T-cell (primary cell): ENCODE data around the gene NF2. TPM values are rescaled to one million over a fixed set of nuclear protein-coding genes. Genes with fewer than 3 reads are reported as not detected.

Experiments
- ATAC-seq, 4 experiments: fragments of 200-7000 bp in 3 of 4; fragments of 150-1000 bp in 1 of 4; cut with Tn5 transposase; replicated peaks in 1 of 4; 1 replicate in 3 of 4; 2 replicates in 1 of 4; pipeline ENCODE4 v1.10.0; 2021; ENCODE audit warnings: moderate library complexity in 3 of 4, mild to moderate bottlenecking in 2 of 4, moderate number of reproducible peaks in 1 of 4
- CTCF ChIA-PET, 2 donors: fragments of 300-600 bp; sonication (Branson Sonifier 250); formaldehyde crosslinking; loops; one replicate each; lab custom pipeline; 2022; ENCODE audit warnings: antibody characterized with exemption in 2 of 2; lab: Charles Lee
- POLR2A ChIA-PET, 2 donors: fragments of 300-600 bp; sonication (Branson Sonifier 250); formaldehyde crosslinking; loops; one replicate each; lab custom pipeline; 2022; ENCODE audit warnings: antibody characterized with exemption in 2 of 2; lab: Charles Lee
- DNase-seq, 35 experiments: peaks; one replicate each; pipeline versions ENCODE4 v3.0.0 to v3.0.0-alpha.2; 2013 to 2023
- H3K27ac ChIP-seq: one replicate; pipeline ENCODE4 v1.5.1; 2013; ENCODE audit warnings: low read length
- H3K27me3 ChIP-seq, 2 experiments: replicated peaks in 1 of 2; 1 replicate in 1 of 2; 2 replicates in 1 of 2; pipeline versions ENCODE4 v1.6.1 to v1.7.0; 2013; ENCODE audit warnings: low read length in 1 of 2, mixed read lengths in 1 of 2; ENCODE audit not compliant: control insufficient read depth in 2 of 2, insufficient read depth in 2 of 2; ENCODE audit errors: extremely low read depth in 1 of 2
- H3K36me3 ChIP-seq, 2 donors: 1 replicate in 1 of 2; 2 replicates in 1 of 2; pipeline versions ENCODE4 v1.6.1 to v1.7.0; 2013; ENCODE audit warnings: low read length in 1 of 2; ENCODE audit not compliant: control insufficient read depth in 2 of 2, insufficient read depth in 1 of 2; ENCODE audit errors: extremely low read depth in 1 of 2
- H3K4me1 ChIP-seq, 2 experiments: 1 replicate in 1 of 2; 2 replicates in 1 of 2; pipeline versions ENCODE4 v1.6.1 to v1.7.0; 2013; ENCODE audit warnings: low read length in 2 of 2, mixed read lengths in 1 of 2; ENCODE audit not compliant: insufficient read depth in 2 of 2, control insufficient read depth in 1 of 2; ENCODE audit errors: extremely low read depth in 1 of 2
- H3K4me3 ChIP-seq, 2 donors: 1 replicate in 1 of 2; 2 replicates in 1 of 2; pipeline versions ENCODE4 v1.5.1 to v1.7.0; 2013; ENCODE audit warnings: mild to moderate bottlenecking in 2 of 2, low read length in 1 of 2, moderate library complexity in 1 of 2; ENCODE audit not compliant: control insufficient read depth in 1 of 2; ENCODE audit errors: extremely low read depth in 1 of 2
- H3K9me3 ChIP-seq: 2 replicates; pipeline ENCODE4 v1.7.0; 2013
- H3K27ac Mint-ChIP-seq, 2 donors: one replicate each; pipeline ENCODE4 v1.8.0; 2020 to 2021; ENCODE audit warnings: mild to moderate bottlenecking in 2 of 2, mixed read lengths in 2 of 2
- H3K27me3 Mint-ChIP-seq, 2 donors: one replicate each; pipeline ENCODE4 v1.8.0; 2021 to 2022; ENCODE audit warnings: mixed read lengths in 2 of 2
- H3K36me3 Mint-ChIP-seq: one replicate; pipeline ENCODE4 v1.8.0; 2021; ENCODE audit warnings: mixed read lengths
- H3K4me1 Mint-ChIP-seq, 3 donors: one replicate each; pipeline ENCODE4 v1.8.0; 2020 to 2022; ENCODE audit warnings: mixed read lengths in 3 of 3, mild to moderate bottlenecking in 1 of 3
- H3K4me3 Mint-ChIP-seq, 3 donors: one replicate each; pipeline ENCODE4 v1.8.0; 2020 to 2022; ENCODE audit warnings: mild to moderate bottlenecking in 3 of 3, mixed read lengths in 3 of 3, moderate library complexity in 3 of 3
- H3K9me3 Mint-ChIP-seq, 3 donors: one replicate each; pipeline ENCODE4 v1.8.0; 2020 to 2022; ENCODE audit warnings: mixed read lengths in 3 of 3
- WGBS: methylation state at CpG from one replicate; pipeline ENCODE4 v1.1.5; 2013; ENCODE audit warnings: missing lambda C conversion rate; ENCODE audit not compliant: insufficient coverage; 5-methylcytosine and 5-hydroxymethylcytosine counted together
- total RNA-seq, 35 experiments: library from RNA in 6 of 35; stranded (reverse) in 6 of 35; fragments of 120-200 nt in 1 of 35; gene quantifications; one replicate each; pipeline versions ENCODE4 v1.2.1 to v1.2.4 and lab custom pipeline; 2013 to 2026

Gene NF2
- total RNA-seq, 5 donors from 2014 or later (not counting 1 experiment from before 2014, with no cell fraction given), result 26.1 to 33.4 (median 31.9) TPM

- Histone ChIP-seq H3K4me1 (no peaks in the 10 kb centered on the region), H3K4me3 (no peak overlapping the region), H3K9me3 (no peaks in the 10 kb centered on the region), H3K36me3 (peaks cover 5 to 65% of the 10 kb centered on the region in 2 donors), H3K27ac (no peak overlapping the region), H3K27me3 (no peaks in the 10 kb centered on the region)
- ATAC-seq (no peak), DNase-seq (no peak)
- ChIA-PET POLR2A (no interaction called here), CTCF (interaction anchor here in 1 of 2 donors (0.6 kb wide), 1 partner anchor 33 kb away, joined by 3 read pairs; no protein-coding TSS in a partner anchor)
- Mint-ChIP-seq H3K36me3 (peaks cover 40% of the 10 kb centered on the region), H3K4me3 (no peak overlapping the region), H3K9me3 (no peaks in the 10 kb centered on the region), H3K27ac (no peak overlapping the region), H3K27me3 (no peaks in the 10 kb centered on the region), H3K4me1 (no peaks in the 10 kb centered on the region)
- 82% methylated on average over 2 of the region's 8 CpGs for WGBS
Measured at GRCh38 chr22:29663180-29663821, 59.9 kb downstream of the NF2 start.

GRCh38 chr22:29665486-29665885 is 62.1 kb downstream of the NF2 start:
- POLR2A ChIA-PET, result no interaction called here
- no peaks in the 10 kb centered on the region for H3K9me3 Mint-ChIP-seq
- DNase-seq, result no peak
- WGBS, result no CpG with 5 or more reads among the region's 8 CpGs
- H3K4me1 ChIP-seq, result no peaks in the 10 kb centered on the region
- H3K27ac ChIP-seq, result no peak overlapping the region
- H3K4me3 ChIP-seq, result no peak overlapping the region
- H3K9me3 ChIP-seq, result no peaks in the 10 kb centered on the region
- no peaks in the 10 kb centered on the region for H3K27me3 ChIP-seq
- ATAC-seq, result no peak
- CTCF ChIA-PET, result interaction anchor here (0.7 kb wide), 2 partner anchors 14 to 730 kb away, joined by 3 read pairs; no protein-coding TSS in a partner anchor
- H3K36me3 ChIP-seq, result peaks cover 8 to 68% of the 10 kb centered on the region in 2 donors
- no peak overlapping the region for H3K4me3 Mint-ChIP-seq
- no peaks in the 10 kb centered on the region for H3K27me3 Mint-ChIP-seq
- H3K36me3 Mint-ChIP-seq, result peaks cover 47% of the 10 kb centered on the region
- H3K27ac Mint-ChIP-seq, result no peak overlapping the region
- no peaks in the 10 kb centered on the region for H3K4me1 Mint-ChIP-seq

- Histone ChIP-seq H3K4me3 (no peak overlapping the region), H3K36me3 (peaks cover 21 to 67% of the 10 kb centered on the region in 2 donors), H3K9me3 (no peaks in the 10 kb centered on the region), H3K27ac (no peak overlapping the region), H3K27me3 (no peaks in the 10 kb centered on the region), H3K4me1 (no peaks in the 10 kb centered on the region)
- H3K27ac Mint-ChIP-seq, result no peak overlapping the region
- ATAC-seq, result no peak
- WGBS, result 100% methylated on average over 2 of the region's 4 CpGs
- no peaks in the 10 kb centered on the region for H3K9me3 Mint-ChIP-seq
- ChIA-PET POLR2A (no interaction called here), CTCF (no interaction called here)
- H3K4me3 Mint-ChIP-seq, result no peak overlapping the region
- peaks cover 48% of the 10 kb centered on the region for H3K36me3 Mint-ChIP-seq
- no peaks in the 10 kb centered on the region for H3K4me1 Mint-ChIP-seq
- no peak for DNase-seq
- H3K27me3 Mint-ChIP-seq, result no peaks in the 10 kb centered on the region
Measured at GRCh38 chr22:29668673-29669072, 65.2 kb downstream of the NF2 start.

GRCh38 chr22:29670626-29671025 is 67.2 kb downstream of the NF2 start:
- Mint-ChIP-seq H3K27me3 (no peaks in the 10 kb centered on the region), H3K36me3 (peaks cover 48% of the 10 kb centered on the region), H3K9me3 (no peaks in the 10 kb centered on the region), H3K27ac (no peak overlapping the region), H3K4me3 (no peak overlapping the region), H3K4me1 (no peaks in the 10 kb centered on the region)
- CTCF ChIA-PET, result no interaction called here
- Histone ChIP-seq H3K36me3 (peaks cover 24 to 67% of the 10 kb centered on the region in 2 donors), H3K4me3 (no peak overlapping the region), H3K9me3 (no peaks in the 10 kb centered on the region), H3K27me3 (no peaks in the 10 kb centered on the region), H3K27ac (no peak overlapping the region), H3K4me1 (no peaks in the 10 kb centered on the region)
- DNase-seq, result no peak
- ATAC-seq, result no peak
- POLR2A ChIA-PET, result interaction anchor here in 1 of 2 donors (0.5 kb wide), 1 partner anchor 773 kb away, joined by 3 read pairs; no protein-coding TSS in a partner anchor
- WGBS, result 97% methylated on average over 3 of the region's 3 CpGs

GRCh38 chr22:29673361-29674066 is 70.1 kb downstream of the NF2 start:
- H3K4me3 Mint-ChIP-seq, result no peak overlapping the region
- ChIA-PET CTCF (interaction anchor here in 1 of 2 donors (0.6 kb wide), 1 partner anchor 37 kb away, joined by 3 read pairs; no protein-coding TSS in a partner anchor), POLR2A (no interaction called here)
- 98% methylated on average over 13 of the region's 14 CpGs for WGBS
- H3K9me3 Mint-ChIP-seq, result no peaks in the 10 kb centered on the region
- H3K4me1 ChIP-seq, result no peaks in the 10 kb centered on the region
- peaks cover 58% of the 10 kb centered on the region for H3K36me3 Mint-ChIP-seq
- H3K27ac ChIP-seq, result no peak overlapping the region
- no peaks in the 10 kb centered on the region for H3K9me3 ChIP-seq
- DNase-seq (no peak), ATAC-seq (no peak)
- no peaks in the 10 kb centered on the region for H3K4me1 Mint-ChIP-seq
- no peak overlapping the region for H3K27ac Mint-ChIP-seq
- no peaks in the 10 kb centered on the region for H3K27me3 ChIP-seq
- no peaks in the 10 kb centered on the region for H3K27me3 Mint-ChIP-seq
- H3K36me3 ChIP-seq, result peaks cover 21 to 85% of the 10 kb centered on the region in 2 donors
- H3K4me3 ChIP-seq, result no peak overlapping the region

- H3K9me3 Mint-ChIP-seq, result no peaks in the 10 kb centered on the region
- H3K4me1 ChIP-seq, result no peaks in the 10 kb centered on the region
- peaks cover 56% of the 10 kb centered on the region for H3K36me3 Mint-ChIP-seq
- no peaks in the 10 kb centered on the region for H3K4me1 Mint-ChIP-seq
- POLR2A ChIA-PET, result no interaction called here
- DNase-seq, result no peak
- H3K27ac ChIP-seq, result no peak overlapping the region
- no peak overlapping the region for H3K4me3 Mint-ChIP-seq
- no peak overlapping the region for H3K27ac Mint-ChIP-seq
- H3K9me3 ChIP-seq, result no peaks in the 10 kb centered on the region
- H3K27me3 ChIP-seq, result no peaks in the 10 kb centered on the region
- CTCF ChIA-PET, result interaction anchor here in 1 of 2 donors (0.6 kb wide), 1 partner anchor 38 kb away, joined by 3 read pairs; no protein-coding TSS in a partner anchor
- no peak overlapping the region for H3K4me3 ChIP-seq
- no peaks in the 10 kb centered on the region for H3K27me3 Mint-ChIP-seq
- WGBS, result 97% methylated on average over 8 of the region's 8 CpGs
- no peak for ATAC-seq
- peaks cover 19 to 86% of the 10 kb centered on the region in 2 donors for H3K36me3 ChIP-seq
Measured at GRCh38 chr22:29674121-29674520, 70.7 kb downstream of the NF2 start.
